ENCODE data around the gene LRP1. TPM values are rescaled to one million over a fixed set of nuclear protein-coding genes. Genes with fewer than 3 reads are reported as not detected.

The LRP1 gene
- total RNA-seq, 1 experiment from 2014 or later: 9.0 TPM

DNA sequence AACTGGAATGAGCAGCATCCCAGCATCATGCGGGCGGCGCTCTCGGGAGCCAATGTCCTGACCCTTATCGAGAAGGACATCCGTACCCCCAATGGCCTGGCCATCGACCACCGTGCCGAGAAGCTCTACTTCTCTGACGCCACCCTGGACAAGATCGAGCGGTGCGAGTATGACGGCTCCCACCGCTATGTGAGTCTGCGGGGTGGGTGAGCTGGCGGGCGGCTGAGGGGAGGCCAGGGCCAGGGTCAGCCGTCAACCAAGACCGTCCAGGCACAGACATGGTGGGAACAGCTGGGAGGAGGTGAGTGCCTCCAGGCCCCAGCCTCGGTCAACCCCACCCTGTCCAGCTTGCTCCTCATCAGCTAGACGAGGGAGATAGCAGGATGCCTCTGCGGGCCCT lies 62.5 kb downstream of the LRP1 start:
- Histone ChIP-seq H3K27me3 (ENCODE audit: control insufficient read depth, insufficient read depth, low read length) (no peaks in the 10 kb centered on the region), H3K4me3 (ENCODE audit: low read depth in 2 of 2, low read length in 2 of 2) (no peak overlapping the region), H3K9me3 (ENCODE audit: control insufficient read depth, insufficient read depth, low read depth, low read length) (no peaks in the 10 kb centered on the region), H3K36me3 (ENCODE audit: control insufficient read depth, insufficient read depth, low read length) (no peaks in the 10 kb centered on the region), H3K27ac (ENCODE audit: low read length) (no peak overlapping the region), H3K4me1 (ENCODE audit: control insufficient read depth, insufficient read depth, low read length) (no peaks in the 10 kb centered on the region)
- in situ Hi-C loops (cut with HindIII; ENCODE audit: low pct_unique_long_range_greater_than_20kb, low sequenced_read_pairs): no loop called here
- TF ChIP-seq TCF7L2 (IDR thresholded peaks at IDR 0.05; ENCODE audit: low read depth, low read length): no peak
- no peak for TF ChIP-seq SIN3A (IDR thresholded peaks at IDR 0.05; ENCODE audit: borderline replicate concordance, insufficient read depth, low read depth, low read length)
- TF ChIP-seq, protein P1, sequence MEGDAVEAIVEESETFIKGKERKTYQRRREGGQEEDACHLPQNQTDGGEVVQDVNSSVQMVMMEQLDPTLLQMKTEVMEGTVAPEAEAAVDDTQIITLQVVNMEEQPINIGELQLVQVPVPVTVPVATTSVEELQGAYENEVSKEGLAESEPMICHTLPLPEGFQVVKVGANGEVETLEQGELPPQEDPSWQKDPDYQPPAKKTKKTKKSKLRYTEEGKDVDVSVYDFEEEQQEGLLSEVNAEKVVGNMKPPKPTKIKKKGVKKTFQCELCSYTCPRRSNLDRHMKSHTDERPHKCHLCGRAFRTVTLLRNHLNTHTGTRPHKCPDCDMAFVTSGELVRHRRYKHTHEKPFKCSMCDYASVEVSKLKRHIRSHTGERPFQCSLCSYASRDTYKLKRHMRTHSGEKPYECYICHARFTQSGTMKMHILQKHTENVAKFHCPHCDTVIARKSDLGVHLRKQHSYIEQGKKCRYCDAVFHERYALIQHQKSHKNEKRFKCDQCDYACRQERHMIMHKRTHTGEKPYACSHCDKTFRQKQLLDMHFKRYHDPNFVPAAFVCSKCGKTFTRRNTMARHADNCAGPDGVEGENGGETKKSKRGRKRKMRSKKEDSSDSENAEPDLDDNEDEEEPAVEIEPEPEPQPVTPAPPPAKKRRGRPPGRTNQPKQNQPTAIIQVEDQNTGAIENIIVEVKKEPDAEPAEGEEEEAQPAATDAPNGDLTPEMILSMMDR (IDR thresholded peaks at IDR 0.05): no peak
- TF ChIP-seq POLR2AphosphoS5 (IDR thresholded peaks at IDR 0.05; ENCODE audit: low read depth, low read length): no peak
- TF ChIP-seq, protein P2, sequence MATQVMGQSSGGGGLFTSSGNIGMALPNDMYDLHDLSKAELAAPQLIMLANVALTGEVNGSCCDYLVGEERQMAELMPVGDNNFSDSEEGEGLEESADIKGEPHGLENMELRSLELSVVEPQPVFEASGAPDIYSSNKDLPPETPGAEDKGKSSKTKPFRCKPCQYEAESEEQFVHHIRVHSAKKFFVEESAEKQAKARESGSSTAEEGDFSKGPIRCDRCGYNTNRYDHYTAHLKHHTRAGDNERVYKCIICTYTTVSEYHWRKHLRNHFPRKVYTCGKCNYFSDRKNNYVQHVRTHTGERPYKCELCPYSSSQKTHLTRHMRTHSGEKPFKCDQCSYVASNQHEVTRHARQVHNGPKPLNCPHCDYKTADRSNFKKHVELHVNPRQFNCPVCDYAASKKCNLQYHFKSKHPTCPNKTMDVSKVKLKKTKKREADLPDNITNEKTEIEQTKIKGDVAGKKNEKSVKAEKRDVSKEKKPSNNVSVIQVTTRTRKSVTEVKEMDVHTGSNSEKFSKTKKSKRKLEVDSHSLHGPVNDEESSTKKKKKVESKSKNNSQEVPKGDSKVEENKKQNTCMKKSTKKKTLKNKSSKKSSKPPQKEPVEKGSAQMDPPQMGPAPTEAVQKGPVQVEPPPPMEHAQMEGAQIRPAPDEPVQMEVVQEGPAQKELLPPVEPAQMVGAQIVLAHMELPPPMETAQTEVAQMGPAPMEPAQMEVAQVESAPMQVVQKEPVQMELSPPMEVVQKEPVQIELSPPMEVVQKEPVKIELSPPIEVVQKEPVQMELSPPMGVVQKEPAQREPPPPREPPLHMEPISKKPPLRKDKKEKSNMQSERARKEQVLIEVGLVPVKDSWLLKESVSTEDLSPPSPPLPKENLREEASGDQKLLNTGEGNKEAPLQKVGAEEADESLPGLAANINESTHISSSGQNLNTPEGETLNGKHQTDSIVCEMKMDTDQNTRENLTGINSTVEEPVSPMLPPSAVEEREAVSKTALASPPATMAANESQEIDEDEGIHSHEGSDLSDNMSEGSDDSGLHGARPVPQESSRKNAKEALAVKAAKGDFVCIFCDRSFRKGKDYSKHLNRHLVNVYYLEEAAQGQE (IDR thresholded peaks at IDR 0.05; ENCODE audit: insufficient read depth in 1 of 2, low read depth in 2 of 2, low read length in 1 of 2): no peak
- CTCF ChIA-PET: no interaction called here
- no peak for ATAC-seq
- no TSS peak for BruUV-seq (replicated peaks)
- POLR2A ChIA-PET: no interaction called here
- DNase-seq (ENCODE audit: low read depth, low spot score): no peak
- intact Hi-C loops (cut with micrococcal nuclease; ENCODE audit: unreplicated experiment): no loop called here

DNA sequence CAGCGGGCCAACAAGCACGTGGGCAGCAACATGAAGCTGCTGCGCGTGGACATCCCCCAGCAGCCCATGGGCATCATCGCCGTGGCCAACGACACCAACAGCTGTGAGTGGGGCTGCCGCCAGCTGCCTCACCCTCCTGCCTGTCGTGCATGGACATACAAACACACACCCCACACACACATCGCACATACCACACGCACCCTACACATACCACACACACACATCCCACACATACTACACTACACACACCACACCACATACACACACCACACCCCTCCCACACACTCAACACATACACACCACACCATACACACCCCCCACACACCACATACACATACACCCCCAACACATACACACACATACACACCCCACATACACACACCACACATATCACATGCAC lies 63.1 kb downstream of the LRP1 start:
- Histone ChIP-seq H3K27me3 (ENCODE audit: control insufficient read depth, insufficient read depth, low read length) (no peaks in the 10 kb centered on the region), H3K4me3 (ENCODE audit: low read depth in 2 of 2, low read length in 2 of 2) (no peak overlapping the region), H3K4me1 (ENCODE audit: control insufficient read depth, insufficient read depth, low read length) (no peaks in the 10 kb centered on the region), H3K9me3 (ENCODE audit: control insufficient read depth, insufficient read depth, low read depth, low read length) (no peaks in the 10 kb centered on the region), H3K27ac (ENCODE audit: low read length) (no peak overlapping the region), H3K36me3 (ENCODE audit: control insufficient read depth, insufficient read depth, low read length) (no peaks in the 10 kb centered on the region)
- in situ Hi-C loops (cut with HindIII; ENCODE audit: low pct_unique_long_range_greater_than_20kb, low sequenced_read_pairs): no loop called here
- BruUV-seq (replicated peaks): no TSS peak
- intact Hi-C loops (cut with micrococcal nuclease; ENCODE audit: unreplicated experiment): no loop called here
- ChIA-PET CTCF (no interaction called here), POLR2A (no interaction called here)
- DNase-seq (ENCODE audit: low read depth, low spot score) (no peak), ATAC-seq (no peak)
- TF ChIP-seq, protein P1 (IDR thresholded peaks at IDR 0.05): no peak
- no peak for TF ChIP-seq SIN3A (IDR thresholded peaks at IDR 0.05; ENCODE audit: borderline replicate concordance, insufficient read depth, low read depth, low read length)
- no peak for TF ChIP-seq POLR2AphosphoS5 (IDR thresholded peaks at IDR 0.05; ENCODE audit: low read depth, low read length)
- TF ChIP-seq, protein P2 (IDR thresholded peaks at IDR 0.05; ENCODE audit: insufficient read depth in 1 of 2, low read depth in 2 of 2, low read length in 1 of 2): no peak
- no peak for TF ChIP-seq TCF7L2 (IDR thresholded peaks at IDR 0.05; ENCODE audit: low read depth, low read length)
